Bronchial epithelial cell (primary cell): ENCODE results near the gene UCMA. TPM values are rescaled to one million over a fixed set of nuclear protein-coding genes. Genes with fewer than 3 reads are reported as not detected.
A peak's percentile ranks its signal among the peaks of the same experiment; 100 is the strongest.

Experiments used
- DNase-seq: peaks from one replicate; pipeline ENCODE4 v3.0.0-alpha.2; 2010; ENCODE audit warnings: low read depth
- FAIRE-seq: peaks from 2 replicates; lab custom pipeline; 2011; peaks lifted over from hg19 to GRCh38; lab: Jason Lieb, UNC
- H3K27me3 ChIP-seq: 2 replicates; pipeline ENCODE4 v1.5.1; 2011; ENCODE audit warnings: low read length; ENCODE audit not compliant: control insufficient read depth, insufficient read depth
- H3K36me3 ChIP-seq: 2 replicates; pipeline ENCODE4 v1.5.1; 2011; ENCODE audit warnings: low read length; ENCODE audit not compliant: control insufficient read depth, insufficient read depth
- H3K4me3 ChIP-seq: 2 replicates; pipeline ENCODE4 v1.5.1; 2011; ENCODE audit warnings: mild to moderate bottlenecking, low read depth, low read length, control low read depth
- total RNA-seq: library from RNA; depleted of rRNA; stranded (reverse); fragments of >200 nt; gene quantifications from 2 replicates; pipeline ENCODE4 v1.2.1, GENCODE V29; 2014
- TF ChIP-seq, protein P1 (sequence below): IDR thresholded peaks from 2 replicates; pipeline ENCODE4 v1.5.1; 2011; ENCODE audit warnings: mild to moderate bottlenecking, moderate library complexity, low read length, control low read depth, inconsistent platforms; ENCODE audit not compliant: insufficient read depth, severe bottlenecking

Gene UCMA
- total RNA-seq, 1 donor from 2014 or later = not detected

- TF ChIP-seq, protein P1, sequence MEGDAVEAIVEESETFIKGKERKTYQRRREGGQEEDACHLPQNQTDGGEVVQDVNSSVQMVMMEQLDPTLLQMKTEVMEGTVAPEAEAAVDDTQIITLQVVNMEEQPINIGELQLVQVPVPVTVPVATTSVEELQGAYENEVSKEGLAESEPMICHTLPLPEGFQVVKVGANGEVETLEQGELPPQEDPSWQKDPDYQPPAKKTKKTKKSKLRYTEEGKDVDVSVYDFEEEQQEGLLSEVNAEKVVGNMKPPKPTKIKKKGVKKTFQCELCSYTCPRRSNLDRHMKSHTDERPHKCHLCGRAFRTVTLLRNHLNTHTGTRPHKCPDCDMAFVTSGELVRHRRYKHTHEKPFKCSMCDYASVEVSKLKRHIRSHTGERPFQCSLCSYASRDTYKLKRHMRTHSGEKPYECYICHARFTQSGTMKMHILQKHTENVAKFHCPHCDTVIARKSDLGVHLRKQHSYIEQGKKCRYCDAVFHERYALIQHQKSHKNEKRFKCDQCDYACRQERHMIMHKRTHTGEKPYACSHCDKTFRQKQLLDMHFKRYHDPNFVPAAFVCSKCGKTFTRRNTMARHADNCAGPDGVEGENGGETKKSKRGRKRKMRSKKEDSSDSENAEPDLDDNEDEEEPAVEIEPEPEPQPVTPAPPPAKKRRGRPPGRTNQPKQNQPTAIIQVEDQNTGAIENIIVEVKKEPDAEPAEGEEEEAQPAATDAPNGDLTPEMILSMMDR = no peak
- DNase-seq (no peak), FAIRE-seq (peak; percentile 36)
- H3K36me3 ChIP-seq = no peaks in the 10 kb centered on the region
- peaks cover 1% of the 10 kb centered on the region for H3K27me3 ChIP-seq
- no peak overlapping the region for H3K4me3 ChIP-seq
Observed at GRCh38 chr10:13231808-13232207, 2.4 kb downstream of the UCMA start.

DNA sequence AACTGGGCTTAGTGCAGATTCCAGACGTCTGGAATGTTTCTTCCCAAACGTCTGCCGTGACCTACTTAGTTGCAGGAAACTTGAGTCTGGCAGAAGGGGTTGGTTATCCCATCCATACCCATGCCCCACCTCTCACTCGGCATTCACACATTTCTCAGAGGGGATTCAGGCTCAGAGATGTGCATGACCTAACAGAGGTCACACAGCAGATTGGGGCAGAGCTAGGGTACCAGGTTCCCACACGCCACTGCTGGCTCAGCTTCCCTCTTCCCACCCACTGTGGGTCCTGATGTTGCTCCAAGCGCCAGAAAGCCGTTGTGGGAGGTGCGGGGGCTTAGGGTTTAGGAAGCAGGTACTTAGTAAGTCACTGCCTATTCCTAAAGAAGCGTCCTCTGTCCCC lies 3.0 kb downstream of the UCMA start:
- FAIRE-seq = no peak
- TF ChIP-seq, protein P1 = no peak
- Histone ChIP-seq H3K27me3 (no peaks in the 10 kb centered on the region), H3K36me3 (no peaks in the 10 kb centered on the region), H3K4me3 (no peak overlapping the region)
- no peak for DNase-seq

GRCh38 chr10:13227031-13227430 lies 7.1 kb downstream of the UCMA start:
- no peak for DNase-seq

GRCh38 chr10:13225601-13226000 lies 8.6 kb downstream of the UCMA start:
- no peak for FAIRE-seq

More at GRCh38 chr10:13227031-13227430, 7.1 kb downstream of the UCMA start:
- Histone ChIP-seq H3K27me3 (no peaks in the 10 kb centered on the region), H3K36me3 (no peaks in the 10 kb centered on the region), H3K4me3 (no peak overlapping the region)
- no peak for FAIRE-seq
- TF ChIP-seq, protein P1 = no peak

GRCh38 chr10:13224210-13224995 lies 9.8 kb downstream of the UCMA start:
- FAIRE-seq = no peak
- no peak overlapping the region for H3K4me3 ChIP-seq
- H3K27me3 ChIP-seq = no peaks in the 10 kb centered on the region
- no peak for DNase-seq
- H3K36me3 ChIP-seq = no peaks in the 10 kb centered on the region
- TF ChIP-seq, protein P1 = no peak

More at GRCh38 chr10:13225601-13226000, 8.6 kb downstream of the UCMA start:
- TF ChIP-seq, protein P1 = no peak
- Histone ChIP-seq H3K27me3 (no peaks in the 10 kb centered on the region), H3K36me3 (no peaks in the 10 kb centered on the region), H3K4me3 (no peak overlapping the region)
- no peak for DNase-seq
